GM19324 (cell line): ENCODE data around the gene MYH1.

ENCODE experiments used
- ATAC-seq: cut with Tn5 transposase; IDR thresholded peaks from one replicate; pipeline ENCODE4 v1.9.1; 2021; ENCODE audit warnings: mild to moderate bottlenecking, moderate library complexity; ENCODE audit not compliant: unreplicated experiment, low FRiP score

MYH1 gene

DNA sequence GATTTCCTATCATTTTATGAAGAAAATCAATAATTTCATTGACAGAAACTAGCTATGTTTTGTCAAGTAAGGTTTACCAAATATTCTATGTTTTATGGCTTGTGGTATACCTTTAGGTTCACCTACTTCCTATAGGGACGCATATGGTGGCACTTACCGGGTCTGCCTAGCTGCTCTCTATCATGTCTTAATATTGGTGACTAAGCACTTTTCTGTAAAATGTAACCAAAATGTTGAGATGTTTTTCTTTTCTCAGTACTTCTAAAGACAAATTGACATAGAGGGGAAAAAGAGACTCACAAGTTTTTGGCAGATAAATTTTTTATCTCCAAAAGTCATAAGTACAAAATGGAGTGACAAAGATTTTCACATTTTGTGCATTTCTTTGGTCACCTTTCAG, 26.3 kb downstream of the MYH1 start:
- no peak for ATAC-seq

DNA sequence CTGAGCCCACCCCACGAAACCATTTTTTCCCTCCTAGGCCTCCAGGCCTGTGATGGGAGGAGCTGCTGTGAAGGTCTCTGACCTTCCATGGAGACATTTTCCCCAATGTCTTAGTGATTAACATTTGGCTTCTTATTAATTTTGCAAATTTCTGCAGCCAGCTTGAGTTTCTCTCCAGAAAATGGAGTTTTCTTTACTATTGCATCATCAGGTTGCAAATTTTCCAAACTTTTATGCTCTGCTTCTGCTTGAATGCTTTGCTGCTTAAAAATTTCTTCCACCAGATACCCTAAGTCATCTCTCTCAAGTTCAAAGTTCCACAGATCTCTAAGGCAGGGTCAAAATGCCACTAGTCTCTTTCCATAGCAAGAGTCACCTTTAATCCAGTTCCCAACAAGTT, 36.1 kb downstream of the MYH1 start:
- no peak for ATAC-seq

- ATAC-seq, result no peak
These were observed 40.6 kb downstream of the MYH1 start for GRCh38 chr17:10477701-10478100.

- no peak for ATAC-seq
These were observed 43.8 kb downstream of the MYH1 start for GRCh38 chr17:10474536-10474935.

- ATAC-seq, result no peak
These were observed 46.5 kb downstream of the MYH1 start for GRCh38 chr17:10471858-10472257.

GRCh38 chr17:10469459-10469858, 48.9 kb downstream of the MYH1 start, which contains the start of gene MYH4:
TSS of gene MYH4 (minus strand) at chr17:10469559. CDS start at chr17:10466745, 2,814 bp downstream.
- no peak for ATAC-seq

- ATAC-seq, result no peak
These were observed 54.9 kb downstream of the MYH1 start for GRCh38 chr17:10463402-10463801.

DNA sequence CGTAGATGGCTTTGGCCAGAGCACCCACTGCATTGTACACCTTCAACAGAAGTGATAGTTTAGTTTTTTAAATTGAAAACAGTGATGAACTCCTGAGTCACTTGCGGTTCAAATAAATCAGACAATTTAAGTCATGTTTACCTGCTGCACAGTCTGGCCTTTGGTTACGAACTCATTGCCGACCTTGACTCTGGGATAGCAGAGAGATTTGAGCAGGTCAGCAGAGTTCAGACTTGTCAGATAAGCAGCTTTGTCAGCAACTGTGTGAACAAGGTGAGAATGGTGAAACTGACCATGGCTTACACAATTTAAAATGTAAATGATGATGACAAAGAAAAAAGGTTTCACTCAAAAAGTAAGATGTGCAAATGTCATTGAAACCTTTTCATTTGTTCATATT, 58.3 kb downstream of the MYH1 start:
- no peak for ATAC-seq

DNA sequence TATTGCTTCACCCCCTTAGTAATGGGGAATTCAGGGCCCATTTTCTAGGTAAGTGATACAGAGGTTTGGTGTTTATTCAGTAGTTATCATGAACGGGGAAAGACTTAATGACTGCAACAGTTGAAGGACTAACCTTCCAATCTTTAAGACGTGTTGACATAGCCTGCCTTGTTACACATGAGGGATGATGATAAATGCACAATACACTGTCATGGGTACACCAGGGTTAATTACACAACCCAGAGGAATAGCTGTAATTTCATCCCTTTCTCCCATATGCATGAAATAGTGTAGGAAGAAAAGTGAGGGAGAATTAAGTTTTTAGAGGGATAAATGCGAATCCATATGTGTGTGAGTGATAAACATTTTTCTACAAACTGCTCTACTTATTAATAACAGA, 59.6 kb downstream of the MYH1 start:
- ATAC-seq, result no peak

DNA sequence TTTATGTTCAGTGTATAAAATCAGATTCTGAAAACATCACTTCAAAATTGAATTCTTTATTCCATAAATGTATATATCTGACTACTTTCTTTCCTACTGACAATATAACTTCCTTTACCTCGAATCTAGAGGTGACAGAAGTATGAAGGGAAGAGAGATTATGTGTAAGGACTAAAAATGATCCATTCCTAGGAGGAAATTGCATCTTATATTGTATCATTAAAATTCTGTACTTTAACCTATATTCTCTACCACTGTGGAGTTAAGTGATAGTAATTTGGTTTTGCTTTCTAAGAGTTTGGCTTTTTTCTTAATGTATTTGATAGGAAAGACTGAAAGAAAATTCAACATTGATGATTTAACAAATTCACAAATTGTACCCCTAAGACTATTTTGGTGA, 60.4 kb downstream of the MYH1 start:
- no peak for ATAC-seq

- no peak for ATAC-seq
These were observed 71.1 kb downstream of the MYH1 start for GRCh38 chr17:10447026-10447931.
